DND-41 (cell line): Measurements from ENCODE around the gene IL11RA.

ENCODE experiments used
- ATAC-seq: fragments of 200-7000 bp; cut with Tn5 transposase; 3 replicates; pipeline ENCODE4 v1.9.1; 2021; ENCODE audit warnings: low read depth; ENCODE audit not compliant: insufficient read depth
- DNase-seq: peaks from one replicate; pipeline ENCODE4 v3.0.0-alpha.2; 2020
- H2AFZ ChIP-seq: 2 replicates; pipeline ENCODE4 v1.6.0; 2012; ENCODE audit warnings: low read depth, low read length
- H3K27ac ChIP-seq: 2 replicates; pipeline ENCODE4 v1.5.1; 2012; ENCODE audit warnings: low read length, inconsistent platforms
- H3K27me3 ChIP-seq: fragments of 200-600 bp; sonication (generic); 2 replicates; pipeline ENCODE4 v1.6.0; 2012; ENCODE audit warnings: low read length, mild to moderate bottlenecking, inconsistent platforms; ENCODE audit not compliant: insufficient read depth, poor library complexity
- H3K36me3 ChIP-seq: 2 replicates; pipeline ENCODE4 v1.5.1; 2012; ENCODE audit warnings: low read length, inconsistent platforms; ENCODE audit not compliant: insufficient read depth
- H3K4me1 ChIP-seq: 2 replicates; pipeline ENCODE4 v1.5.1; 2012; ENCODE audit warnings: mild to moderate bottlenecking, low read length; ENCODE audit not compliant: insufficient read depth
- H3K4me2 ChIP-seq: 2 replicates; pipeline ENCODE4 v1.6.0; 2012; ENCODE audit warnings: mild to moderate bottlenecking, moderate library complexity, low read length, inconsistent platforms; ENCODE audit not compliant: insufficient read depth
- H3K4me3 ChIP-seq, 2 experiments: fragments of 200-600 bp in 1 of 2; shearing (Covaris generic) in 1 of 2; 2 replicates each; pipeline ENCODE4 v1.5.1; 2012 to 2016; ENCODE audit warnings: inconsistent platforms in 2 of 2, low read length in 2 of 2, mild to moderate bottlenecking in 2 of 2, low read depth in 1 of 2, moderate library complexity in 1 of 2
- H3K79me2 ChIP-seq: 2 replicates; pipeline ENCODE4 v1.6.0; 2012; ENCODE audit warnings: low read length, inconsistent platforms; ENCODE audit not compliant: insufficient read depth
- H3K9ac ChIP-seq: 2 replicates; pipeline ENCODE4 v1.6.0; 2012; ENCODE audit warnings: low read depth, mild to moderate bottlenecking, inconsistent platforms, low read length, moderate library complexity
- H3K9me3 ChIP-seq: 2 replicates; pipeline ENCODE4 v1.5.1; 2012; ENCODE audit warnings: low read length, moderate library complexity, mild to moderate bottlenecking, inconsistent platforms; ENCODE audit not compliant: insufficient read depth, severe bottlenecking
- H4K20me1 ChIP-seq: 2 replicates; pipeline ENCODE4 v1.6.0; 2012; ENCODE audit warnings: low read length; ENCODE audit not compliant: insufficient read depth
- CTCF ChIP-seq: IDR thresholded peaks from 2 replicates; pipeline ENCODE4 v1.5.1; 2012; ENCODE audit warnings: borderline replicate concordance, low read length, moderate library complexity, mild to moderate bottlenecking; ENCODE audit not compliant: poor library complexity, severe bottlenecking; ENCODE audit errors: extremely low read depth
- EZH2 ChIP-seq: IDR thresholded peaks from 3 replicates; pipeline ENCODE4 v1.6.1; 2012; ENCODE audit warnings: borderline replicate concordance, low read depth, mild to moderate bottlenecking, moderate library complexity, low read length, inconsistent platforms; ENCODE audit not compliant: severe bottlenecking

Gene IL11RA

GRCh38 chr9:34650816-34651215 lies 1.2 kb upstream of the IL11RA start:
- Histone ChIP-seq H3K9ac (no peak overlapping the region), H3K4me1 (peaks cover 26% of the 10 kb centered on the region), H3K4me2 (no peak overlapping the region), H3K9me3 (no peaks in the 10 kb centered on the region), H3K27me3 (no peaks in the 10 kb centered on the region), H3K36me3 (peaks cover 31% of the 10 kb centered on the region), H4K20me1 (0 out of 2 replicates have a peak, but pooled peaks cover 3% of the 10 kb centered on the region), H3K4me3 (no peak overlapping the region), H3K27ac (no peak overlapping the region), H3K79me2 (peaks cover 16% of the 10 kb centered on the region), H2AFZ (no peak overlapping the region)
- TF ChIP-seq EZH2 (no peak), CTCF (no peak)
- DNase-seq (no peak), ATAC-seq (no peak)

GRCh38 chr9:34651321-34651720 lies 664 bp upstream of the IL11RA start:
- Histone ChIP-seq H3K79me2 (peaks cover 16% of the 10 kb centered on the region), H3K9ac (no peak overlapping the region), H3K4me2 (no peak overlapping the region), H3K4me1 (peaks cover 21% of the 10 kb centered on the region), H3K27me3 (no peaks in the 10 kb centered on the region), H3K27ac (no peak overlapping the region), H3K4me3 (no peak overlapping the region), H4K20me1 (0 out of 2 replicates have a peak, but pooled peaks cover 3% of the 10 kb centered on the region), H3K9me3 (no peaks in the 10 kb centered on the region), H3K36me3 (peaks cover 31% of the 10 kb centered on the region), H2AFZ (no peak overlapping the region)
- no peak for DNase-seq
- TF ChIP-seq EZH2 = no peak
- TF ChIP-seq CTCF = no peak
- no peak for ATAC-seq

DNA sequence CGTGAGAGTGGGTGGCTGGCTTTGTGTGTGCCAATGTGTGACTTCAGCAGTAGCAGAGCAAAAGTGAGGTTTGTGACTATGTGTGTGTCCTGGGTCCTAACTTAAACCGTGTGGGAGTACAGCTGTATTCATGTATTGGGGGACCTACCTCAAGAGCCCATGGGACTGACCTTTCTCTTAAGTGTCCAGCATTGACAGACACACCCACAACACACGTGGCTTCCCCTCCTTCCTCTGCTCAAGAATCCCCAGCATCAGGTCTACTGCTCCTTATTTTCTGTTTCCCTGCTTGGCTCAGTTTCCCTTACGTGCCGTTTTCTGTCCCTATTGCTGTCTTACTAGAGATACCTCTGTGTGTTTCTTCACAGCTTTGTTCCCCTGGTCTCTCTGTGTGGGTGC lies 616 bp downstream of the IL11RA start:
- H3K27ac ChIP-seq = no peak overlapping the region

More for the DNA sequence above, 616 bp downstream of the IL11RA start:
- Histone ChIP-seq H3K27me3 (no peaks in the 10 kb centered on the region), H4K20me1 (no peaks in the 10 kb centered on the region), H3K4me1 (peaks cover 12% of the 10 kb centered on the region), H3K9me3 (no peaks in the 10 kb centered on the region), H3K36me3 (peaks cover 27% of the 10 kb centered on the region), H3K4me2 (no peak overlapping the region), H2AFZ (no peak overlapping the region), H3K79me2 (peaks cover 5% of the 10 kb centered on the region), H3K9ac (no peak overlapping the region), H3K4me3 (no peak overlapping the region)
- ATAC-seq = no peak
- DNase-seq = no peak
- TF ChIP-seq EZH2 = no peak
- TF ChIP-seq CTCF = no peak
